OCI-LY3 (cell line): ENCODE measurements around the gene SMPX.

ENCODE experiments used
- H2AFZ ChIP-seq: fragments of 200-600, 300-600 bp; shearing (Covaris generic); 2 replicates; pipeline ENCODE4 v1.6.0; 2014; ENCODE audit warnings: antibody characterized with exemption, low read depth, low read length
- H3K27ac ChIP-seq: fragments of 200-600, 300-600 bp; sonication (generic); 2 replicates; pipeline ENCODE4 v1.5.1; 2014; ENCODE audit warnings: mild to moderate bottlenecking, low read length, moderate library complexity, mixed read lengths
- H3K27me3 ChIP-seq: fragments of 200-600, 300-600 bp; sonication (generic); 2 replicates; pipeline ENCODE4 v1.6.1; 2014; ENCODE audit warnings: low read depth, low read length, mixed read lengths
- H3K36me3 ChIP-seq: fragments of 200-600, 300-600 bp; sonication (generic); replicated peaks from 2 replicates; pipeline ENCODE3; 2014; ENCODE audit warnings: low read depth, low read length, mixed read lengths
- H3K4me1 ChIP-seq: fragments of 300-600, 200-600 bp; sonication (generic); 2 replicates; pipeline ENCODE4 v1.6.1; 2014; ENCODE audit warnings: low read length, mixed read lengths
- H3K4me2 ChIP-seq: fragments of 200-600, 300-600 bp; sonication (generic); 2 replicates; pipeline ENCODE4 v1.6.1; 2014; ENCODE audit warnings: low read length, mixed read lengths
- H3K4me3 ChIP-seq: fragments of 300-600, 200-600 bp; sonication (generic); 2 replicates; pipeline ENCODE4 v1.5.1; 2014; ENCODE audit warnings: antibody characterized with exemption, mild to moderate bottlenecking, low read length, moderate library complexity
- H3K79me2 ChIP-seq: fragments of 300-600, 200-600 bp; shearing (Covaris generic); 2 replicates; pipeline ENCODE4 v1.6.1; 2014; ENCODE audit warnings: mild to moderate bottlenecking, low read length, mixed read lengths
- H3K9ac ChIP-seq: fragments of 300-600, 200-600 bp; shearing (Covaris generic); 2 replicates; pipeline ENCODE4 v1.6.0; 2014; ENCODE audit warnings: mild to moderate bottlenecking, low read length, moderate library complexity
- H3K9me3 ChIP-seq: fragments of 200-600, 300-600 bp; shearing (Covaris generic); 2 replicates; pipeline ENCODE4 v1.6.1; 2014; ENCODE audit warnings: low read length, mixed read lengths; ENCODE audit not compliant: insufficient read depth
- H4K20me1 ChIP-seq: fragments of 200-600, 300-600 bp; sonication (generic); 2 replicates; pipeline ENCODE4 v1.6.1; 2016; ENCODE audit warnings: low read length, mixed read lengths; ENCODE audit not compliant: insufficient read depth
- CTCF ChIP-seq: fragments of 200-600, 300-600 bp; sonication (generic); IDR thresholded peaks from 2 replicates; pipeline ENCODE4 v1.5.1; 2014; ENCODE audit warnings: antibody characterized with exemption, low read length, low read depth
- EZH2phosphoT487 ChIP-seq: fragments of 200-600 bp; shearing (Covaris generic); IDR thresholded peaks from 2 replicates; pipeline ENCODE4 v1.6.1; 2018; ENCODE audit warnings: antibody characterized with exemption, mixed run types, low read depth

Gene SMPX

GRCh38 chrX:21730026-21730425 lies 27.9 kb downstream of the SMPX start:
- Histone ChIP-seq H3K4me1 (no peaks in the 10 kb centered on the region), H3K36me3 (no peaks in the 10 kb centered on the region), H3K27ac (no peak overlapping the region), H3K4me2 (no peak overlapping the region), H3K9ac (no peak overlapping the region), H3K4me3 (no peak overlapping the region), H3K79me2 (no peaks in the 10 kb centered on the region), H4K20me1 (no peaks in the 10 kb centered on the region), H3K9me3 (no peaks in the 10 kb centered on the region), H2AFZ (no peak overlapping the region), H3K27me3 (peaks cover 21% of the 10 kb centered on the region)
- no peak for TF ChIP-seq EZH2phosphoT487
- no peak for TF ChIP-seq CTCF

- Histone ChIP-seq H2AFZ (no peak overlapping the region), H3K79me2 (no peaks in the 10 kb centered on the region), H3K9me3 (no peaks in the 10 kb centered on the region), H3K4me2 (no peak overlapping the region), H3K4me3 (no peak overlapping the region), H4K20me1 (no peaks in the 10 kb centered on the region), H3K9ac (no peak overlapping the region), H3K27me3 (peaks cover 10% of the 10 kb centered on the region; the same call in 1 of the 2 replicates), H3K27ac (no peak overlapping the region), H3K4me1 (no peaks in the 10 kb centered on the region), H3K36me3 (no peaks in the 10 kb centered on the region)
- TF ChIP-seq EZH2phosphoT487 (no peak), CTCF (no peak)
Observed at GRCh38 chrX:21728276-21728968, 29.5 kb downstream of the SMPX start.

- Histone ChIP-seq H2AFZ (no peak overlapping the region), H3K9me3 (no peaks in the 10 kb centered on the region), H3K9ac (no peak overlapping the region), H3K27me3 (peaks cover 10% of the 10 kb centered on the region; the same call in 1 of the 2 replicates), H3K27ac (no peak overlapping the region), H4K20me1 (no peaks in the 10 kb centered on the region), H3K36me3 (no peaks in the 10 kb centered on the region), H3K4me1 (no peaks in the 10 kb centered on the region), H3K79me2 (no peaks in the 10 kb centered on the region), H3K4me2 (no peak overlapping the region), H3K4me3 (no peak overlapping the region)
- TF ChIP-seq CTCF (no peak), EZH2phosphoT487 (no peak)
Observed at GRCh38 chrX:21725916-21726315, 32.0 kb downstream of the SMPX start.

- no peak overlapping the region for H3K4me3 ChIP-seq
- H3K27ac ChIP-seq = no peak overlapping the region
- peaks cover 10% of the 10 kb centered on the region; the same call in 1 of the 2 replicates for H3K27me3 ChIP-seq
- H3K36me3 ChIP-seq = no peaks in the 10 kb centered on the region
- H3K9me3 ChIP-seq = no peaks in the 10 kb centered on the region
- no peak for TF ChIP-seq EZH2phosphoT487
- peak; percentile 52 for TF ChIP-seq CTCF
- H3K79me2 ChIP-seq = no peaks in the 10 kb centered on the region
- no peaks in the 10 kb centered on the region for H4K20me1 ChIP-seq
- H3K4me1 ChIP-seq = no peaks in the 10 kb centered on the region
- H3K9ac ChIP-seq = no peak overlapping the region
- no peak overlapping the region for H2AFZ ChIP-seq
- H3K4me2 ChIP-seq = no peak overlapping the region
Observed at GRCh38 chrX:21725496-21725895, 32.4 kb downstream of the SMPX start.
